Measurements from ENCODE around the gene MSRB2.

The MSRB2 gene

DNA sequence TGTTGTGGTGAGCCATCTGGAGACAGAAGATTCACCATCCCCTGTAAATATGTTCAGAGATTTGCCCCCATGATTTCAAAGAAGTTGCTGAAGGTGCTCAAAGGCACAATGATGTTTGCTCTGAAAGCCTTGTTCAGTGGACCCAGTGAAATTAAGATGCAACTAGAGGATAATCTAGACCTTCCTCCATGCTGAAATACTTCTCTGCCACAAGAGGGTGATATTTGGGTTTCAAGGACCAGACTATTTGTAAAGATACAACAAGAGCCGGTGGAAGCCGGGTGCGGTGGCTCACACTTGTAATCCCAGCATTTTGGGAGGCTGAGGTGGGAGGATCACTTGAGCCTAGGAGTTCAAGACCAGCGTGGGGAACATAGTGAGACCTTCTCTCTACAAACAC, 13.5 kb upstream of the MSRB2 start:
- DNase-seq = no peak
- H3K9me3 Mint-ChIP-seq = peaks cover 5% of the 10 kb centered on the region
- no peaks in the 10 kb centered on the region for H3K4me1 Mint-ChIP-seq
- no peak overlapping the region for H3K27ac Mint-ChIP-seq
- peaks cover 37% of the 10 kb centered on the region for H3K27me3 Mint-ChIP-seq
- no peak for ATAC-seq
- H3K36me3 Mint-ChIP-seq (ENCODE audit: low read depth) = no peaks in the 10 kb centered on the region
- H3K4me3 Mint-ChIP-seq = no peak overlapping the region

DNA sequence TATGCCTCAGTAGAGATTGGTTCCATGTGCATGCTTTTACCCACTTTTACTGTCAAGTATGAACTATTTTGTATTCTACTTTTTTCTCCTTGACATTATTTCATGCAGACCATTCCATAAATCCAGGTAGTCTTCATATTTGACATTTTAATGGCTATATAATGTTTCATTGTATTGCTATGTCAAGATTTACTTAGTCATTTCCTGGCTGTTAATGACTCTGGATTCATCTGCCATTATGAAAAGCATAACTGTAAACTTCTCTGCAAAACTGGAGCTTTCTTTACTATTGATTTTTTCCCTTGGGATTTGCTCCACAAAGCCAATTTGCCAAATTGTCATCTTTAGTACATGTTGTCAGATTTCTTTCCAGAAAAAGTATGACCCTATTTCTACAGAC, 6.8 kb upstream of the MSRB2 start:
- ATAC-seq (no peak), DNase-seq (no peak)
- Mint-ChIP-seq H3K9me3 (peaks cover 9% of the 10 kb centered on the region), H3K36me3 (ENCODE audit: low read depth) (no peaks in the 10 kb centered on the region), H3K4me1 (no peaks in the 10 kb centered on the region), H3K27ac (no peak overlapping the region), H3K4me3 (no peak overlapping the region), H3K27me3 (peaks cover 8% of the 10 kb centered on the region)

DNA sequence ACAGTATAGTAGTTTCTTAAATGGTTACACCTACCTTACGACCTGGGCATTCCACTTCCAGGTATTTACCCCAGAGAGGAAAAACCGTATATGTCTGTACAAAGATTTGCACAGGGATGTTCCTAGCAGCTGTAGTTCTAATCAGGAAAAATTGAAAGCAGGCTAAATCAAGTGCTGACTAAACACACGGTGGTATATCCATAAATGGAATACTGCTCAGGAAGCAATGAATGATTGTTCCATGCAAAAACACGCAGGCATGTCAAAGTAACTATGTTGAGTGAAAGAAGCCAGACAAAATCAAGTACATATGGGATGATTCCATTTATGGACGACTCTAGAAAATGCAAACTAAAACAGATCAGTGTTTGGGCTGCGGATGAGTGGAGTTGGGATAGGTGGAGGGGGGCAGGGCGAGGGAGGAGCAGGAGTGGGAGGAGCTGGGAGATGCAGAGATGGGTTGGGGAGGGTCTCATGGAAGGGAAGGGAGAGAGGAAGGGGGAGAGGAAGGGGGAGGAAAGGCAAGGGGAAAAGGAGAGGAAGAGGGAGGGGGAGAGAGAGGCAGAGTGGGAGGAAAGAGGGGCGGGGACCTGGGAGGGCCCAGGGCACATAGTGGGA, 484 bp upstream of the MSRB2 start:
- Mint-ChIP-seq H3K9me3 (peaks cover 5% of the 10 kb centered on the region), H3K27ac (no peak overlapping the region), H3K4me3 (peak overlapping the region; percentile 61), H3K27me3 (no peaks in the 10 kb centered on the region), H3K4me1 (peaks cover 29% of the 10 kb centered on the region), H3K36me3 (ENCODE audit: low read depth) (no peaks in the 10 kb centered on the region)
- DNase-seq (no peak), ATAC-seq (no peak)

DNA sequence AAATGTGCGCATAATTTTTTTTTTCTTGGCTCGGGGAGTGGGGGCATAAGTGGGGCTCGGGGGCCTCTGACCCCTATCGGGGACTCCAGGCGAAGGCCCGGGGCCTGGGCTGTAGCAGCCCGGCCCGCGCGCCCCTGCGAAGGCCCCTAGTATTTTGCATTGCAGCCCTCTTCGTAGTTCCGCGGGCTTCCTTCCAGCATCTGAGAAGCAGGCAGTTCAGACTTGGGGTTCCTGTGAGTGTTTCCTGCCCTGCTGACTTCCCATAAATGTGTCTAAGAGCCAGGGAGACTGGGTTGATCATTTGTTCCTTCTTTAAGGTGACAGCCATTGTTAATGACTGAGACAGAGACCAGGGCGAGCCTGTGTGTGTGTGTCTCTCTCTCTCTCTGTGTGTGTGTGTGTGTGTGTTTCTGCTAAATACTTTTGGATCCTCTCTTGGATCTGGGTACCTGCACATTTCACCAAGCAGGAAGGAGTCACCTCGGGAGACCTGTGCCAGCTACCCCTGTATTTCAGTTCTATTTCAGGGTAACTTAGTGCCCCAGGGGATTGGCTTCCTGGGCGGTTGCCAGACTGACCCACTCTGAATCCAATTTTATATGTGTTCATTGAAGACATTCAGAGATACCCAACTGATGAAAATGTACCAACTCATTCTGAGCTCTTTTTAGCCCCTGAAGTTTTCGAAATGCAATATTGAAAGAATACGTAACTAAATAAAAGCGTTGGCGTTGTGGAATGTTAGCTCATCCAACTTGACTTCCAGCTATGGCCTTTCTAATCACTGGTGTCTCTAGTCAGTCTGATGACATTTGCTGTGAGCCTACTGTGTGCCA, 805 bp downstream of the MSRB2 start:
- Mint-ChIP-seq H3K36me3 (ENCODE audit: low read depth) (no peaks in the 10 kb centered on the region), H3K4me3 (peak overlapping the region; percentile 90), H3K9me3 (peaks cover 18% of the 10 kb centered on the region), H3K27me3 (no peaks in the 10 kb centered on the region), H3K27ac (peak overlapping the region; percentile 79), H3K4me1 (peaks cover 41% of the 10 kb centered on the region)
- peak; percentile 25 for DNase-seq
- peak; percentile 44 for ATAC-seq

DNA sequence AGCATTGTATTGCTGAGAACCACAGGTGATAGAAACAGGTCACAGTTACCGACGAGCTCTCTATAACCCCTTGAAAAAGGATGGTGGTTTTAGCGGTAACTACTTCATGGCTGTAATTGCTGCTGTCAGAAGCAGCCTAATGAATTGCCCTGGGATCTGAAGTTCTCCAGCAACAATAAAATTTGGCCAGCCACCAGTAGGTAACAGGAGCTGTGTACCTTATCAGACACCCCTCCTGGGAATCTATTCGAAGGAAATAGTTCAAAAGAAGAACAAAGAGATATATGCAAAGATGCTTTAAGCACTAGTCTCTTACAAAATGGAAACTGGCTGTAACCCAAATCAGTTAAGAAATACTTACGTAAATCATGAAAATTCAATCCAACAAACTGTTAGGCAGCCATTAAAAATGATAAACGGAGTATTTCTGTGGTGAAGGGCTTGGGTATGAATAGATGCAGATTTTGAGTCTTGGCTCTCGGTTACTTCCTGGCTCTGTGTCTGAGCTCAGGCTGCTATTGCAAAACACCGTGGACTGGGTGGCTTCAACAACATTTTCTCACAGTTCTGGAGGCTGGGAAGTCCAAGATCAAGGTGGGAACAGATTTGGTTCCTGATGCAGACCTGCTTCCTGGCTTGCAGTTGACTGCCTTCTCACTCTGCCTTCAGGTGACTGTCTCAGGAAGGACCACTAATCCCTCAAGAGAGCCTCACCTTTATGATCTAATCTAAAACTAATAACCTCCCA, 1.6 kb downstream of the MSRB2 start:
- no peaks in the 10 kb centered on the region for H3K36me3 Mint-ChIP-seq (ENCODE audit: low read depth)
- ATAC-seq = no peak

DNA sequence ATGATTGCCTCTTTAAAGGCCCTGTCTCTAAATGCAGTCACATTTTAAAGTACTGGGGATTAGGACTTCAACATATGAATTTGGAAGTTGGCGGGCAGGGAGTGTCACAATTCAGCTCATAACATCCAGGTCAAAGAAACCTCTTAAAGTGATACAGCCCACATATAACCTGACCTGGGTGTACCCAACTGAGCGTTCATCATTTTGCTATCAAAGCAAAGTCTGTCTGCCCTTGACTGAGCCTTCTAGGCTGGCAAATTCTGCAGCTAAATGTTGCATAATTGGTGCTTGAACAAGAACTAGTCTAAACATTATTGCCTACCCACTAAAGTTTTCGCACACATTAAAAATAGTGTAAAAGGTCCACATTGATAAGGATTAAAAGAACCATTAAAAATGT, 3.7 kb downstream of the MSRB2 start:
- no peak overlapping the region for H3K27ac Mint-ChIP-seq
- no peaks in the 10 kb centered on the region for H3K36me3 Mint-ChIP-seq (ENCODE audit: low read depth)
- H3K9me3 Mint-ChIP-seq = peaks cover 17% of the 10 kb centered on the region
- H3K4me3 Mint-ChIP-seq = no peak overlapping the region
- no peaks in the 10 kb centered on the region for H3K27me3 Mint-ChIP-seq
- peaks cover 41% of the 10 kb centered on the region for H3K4me1 Mint-ChIP-seq
- ATAC-seq (no peak), DNase-seq (no peak)

More for the DNA sequence above, 1.6 kb downstream of the MSRB2 start:
- no peaks in the 10 kb centered on the region for H3K27me3 Mint-ChIP-seq
- H3K4me3 Mint-ChIP-seq = peak overlapping the region; percentile 90
- peaks cover 41% of the 10 kb centered on the region for H3K4me1 Mint-ChIP-seq
- peak overlapping the region; percentile 79 for H3K27ac Mint-ChIP-seq
- H3K9me3 Mint-ChIP-seq = peaks cover 17% of the 10 kb centered on the region
- no peak for DNase-seq

DNA sequence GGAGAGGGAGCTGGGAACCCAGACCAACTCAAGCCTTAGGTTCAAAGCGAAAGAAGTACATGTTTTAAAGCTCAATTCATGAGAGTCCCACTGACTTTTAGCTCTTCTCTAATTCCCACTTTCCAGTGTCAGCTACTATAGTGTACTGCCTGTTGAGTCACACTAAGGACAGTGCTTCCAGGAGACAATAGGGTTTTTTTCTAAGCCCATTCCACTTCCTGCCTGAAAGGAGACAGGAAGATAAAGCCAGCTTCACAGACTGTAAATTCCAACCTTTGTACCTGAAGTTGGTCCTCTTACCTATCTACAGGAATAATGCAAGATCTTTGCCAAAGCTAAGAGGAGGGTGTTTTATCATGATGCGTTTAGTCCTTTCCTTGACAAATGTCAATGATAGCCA, 4.4 kb downstream of the MSRB2 start:
- Mint-ChIP-seq H3K9me3 (peaks cover 17% of the 10 kb centered on the region), H3K4me1 (peaks cover 41% of the 10 kb centered on the region), H3K36me3 (ENCODE audit: low read depth) (peaks cover 5% of the 10 kb centered on the region), H3K27me3 (no peaks in the 10 kb centered on the region), H3K27ac (peak overlapping the region; percentile 22), H3K4me3 (no peak overlapping the region)
- DNase-seq (no peak), ATAC-seq (no peak)

DNA sequence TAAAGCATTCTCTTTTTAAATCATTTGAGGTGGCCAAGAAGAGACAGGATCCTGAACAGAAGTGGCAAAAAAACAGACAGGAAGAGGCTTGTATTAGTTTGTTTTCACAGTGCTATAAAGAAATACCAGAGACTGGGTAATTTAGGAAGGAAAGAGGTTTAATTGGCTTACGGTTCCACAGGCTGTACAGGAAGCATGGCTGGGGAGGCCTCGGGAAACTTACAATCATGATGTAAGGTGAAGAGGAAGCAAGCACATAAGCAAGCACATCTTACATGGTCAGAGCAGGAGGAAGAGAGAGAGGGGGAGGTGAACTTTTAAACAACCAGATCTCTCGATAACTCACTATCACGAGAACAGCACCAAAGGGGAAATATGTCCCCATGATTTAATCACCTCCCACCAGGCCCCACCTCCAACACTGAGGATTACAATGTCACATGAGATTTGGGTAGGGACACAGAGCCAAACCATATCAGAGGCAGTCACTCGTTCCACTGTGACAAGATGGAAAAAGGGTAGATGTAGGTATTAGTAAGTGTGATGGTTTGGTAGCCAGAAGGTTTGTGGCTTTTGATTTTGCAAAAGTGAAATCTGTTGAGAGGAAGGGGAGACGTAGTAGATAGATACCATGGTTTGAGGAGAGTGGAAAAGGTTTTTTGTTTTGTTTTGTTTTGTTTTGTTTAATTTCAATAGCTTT, 5.1 kb downstream of the MSRB2 start:
- Mint-ChIP-seq H3K9me3 (peaks cover 17% of the 10 kb centered on the region), H3K4me1 (peaks cover 41% of the 10 kb centered on the region), H3K27ac (peak overlapping the region; percentile 22), H3K27me3 (no peaks in the 10 kb centered on the region), H3K4me3 (no peak overlapping the region), H3K36me3 (ENCODE audit: low read depth) (peaks cover 5% of the 10 kb centered on the region)
- peak; percentile 48 for ATAC-seq
- no peak for DNase-seq

DNA sequence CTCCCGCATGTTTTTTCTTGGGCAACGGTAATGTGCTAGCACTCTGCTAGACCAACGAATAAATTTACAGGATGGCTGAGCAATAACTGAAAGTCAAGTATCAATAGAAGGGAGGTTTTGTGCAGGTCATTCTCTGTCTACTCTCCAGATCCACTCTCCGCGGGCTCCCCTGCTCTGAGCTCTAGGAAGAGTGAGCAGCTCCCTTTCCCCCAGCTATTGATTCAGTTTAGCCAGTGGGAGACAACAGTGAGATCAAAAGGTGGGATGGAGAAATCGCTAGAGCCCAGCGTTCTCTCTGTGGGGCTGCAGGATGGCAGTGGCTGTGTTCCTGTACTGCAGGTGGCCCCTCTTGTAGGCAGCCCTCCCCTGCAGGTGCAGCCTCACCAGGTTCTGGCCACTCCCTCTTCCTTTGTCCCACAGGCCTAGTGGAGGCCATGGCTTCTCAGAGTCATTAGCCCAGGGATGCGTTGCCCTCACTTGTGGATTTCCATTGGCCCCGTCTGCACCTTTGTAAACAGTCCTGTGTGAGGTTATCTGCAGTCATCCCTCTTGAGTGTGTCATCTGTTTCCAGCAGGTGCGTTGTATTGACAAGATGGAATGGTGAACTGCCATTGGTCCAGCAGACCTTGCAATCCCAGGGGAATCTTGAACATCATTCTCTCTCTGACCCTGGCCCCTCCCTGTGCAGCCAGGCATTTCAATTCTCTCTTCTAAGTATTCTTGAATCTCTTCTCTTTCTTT, 11.1 kb downstream of the MSRB2 start:
- no peak overlapping the region for H3K27ac Mint-ChIP-seq
- H3K27me3 Mint-ChIP-seq = no peaks in the 10 kb centered on the region
- no peaks in the 10 kb centered on the region for H3K4me1 Mint-ChIP-seq
- ATAC-seq = no peak
- H3K36me3 Mint-ChIP-seq (ENCODE audit: low read depth) = peaks cover 13% of the 10 kb centered on the region
- no peak overlapping the region for H3K4me3 Mint-ChIP-seq
- DNase-seq = no peak
- no peaks in the 10 kb centered on the region for H3K9me3 Mint-ChIP-seq

DNA sequence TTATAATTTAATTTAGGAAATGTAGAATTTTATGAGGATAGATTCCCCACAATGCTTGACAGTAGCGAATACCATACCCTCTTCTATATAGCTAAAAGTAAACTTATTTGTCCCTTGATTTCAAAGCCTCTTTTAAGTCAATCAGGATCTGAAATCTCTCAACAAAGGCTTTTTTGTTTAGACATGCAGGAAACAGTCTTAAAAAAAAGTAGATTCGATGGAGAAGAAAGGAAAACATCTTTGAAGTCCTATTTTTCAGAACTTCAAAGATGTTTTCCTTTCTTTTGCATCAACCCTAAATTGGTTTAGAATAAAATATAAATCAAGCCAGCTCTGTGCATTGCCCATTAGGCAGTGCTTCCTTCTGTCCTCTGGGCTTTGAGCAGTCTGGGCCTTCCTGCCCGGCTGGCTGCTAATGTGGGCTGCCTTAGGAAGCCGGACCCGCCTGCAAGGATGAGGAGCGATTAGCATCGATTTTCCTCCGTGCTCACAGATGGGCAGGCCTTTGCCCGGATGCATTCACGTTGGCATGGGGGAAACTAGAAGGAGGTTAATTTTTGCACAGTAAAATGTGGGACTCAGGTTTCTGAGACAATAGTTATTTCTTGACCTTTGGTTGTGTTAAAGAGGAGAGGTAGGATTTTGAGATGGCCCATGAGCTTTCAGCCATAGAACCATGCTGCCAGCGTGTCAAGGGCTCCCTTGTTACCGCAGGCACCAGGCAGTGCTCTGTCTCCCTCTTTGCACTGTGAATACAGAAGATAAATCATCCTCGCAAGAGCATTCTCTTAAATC, 15.5 kb downstream of the MSRB2 start:
- Mint-ChIP-seq H3K9me3 (no peaks in the 10 kb centered on the region), H3K4me3 (no peak overlapping the region), H3K27me3 (no peaks in the 10 kb centered on the region), H3K27ac (no peak overlapping the region), H3K4me1 (no peaks in the 10 kb centered on the region), H3K36me3 (ENCODE audit: low read depth) (peaks cover 8% of the 10 kb centered on the region)
- no peak for DNase-seq
- ATAC-seq = no peak

DNA sequence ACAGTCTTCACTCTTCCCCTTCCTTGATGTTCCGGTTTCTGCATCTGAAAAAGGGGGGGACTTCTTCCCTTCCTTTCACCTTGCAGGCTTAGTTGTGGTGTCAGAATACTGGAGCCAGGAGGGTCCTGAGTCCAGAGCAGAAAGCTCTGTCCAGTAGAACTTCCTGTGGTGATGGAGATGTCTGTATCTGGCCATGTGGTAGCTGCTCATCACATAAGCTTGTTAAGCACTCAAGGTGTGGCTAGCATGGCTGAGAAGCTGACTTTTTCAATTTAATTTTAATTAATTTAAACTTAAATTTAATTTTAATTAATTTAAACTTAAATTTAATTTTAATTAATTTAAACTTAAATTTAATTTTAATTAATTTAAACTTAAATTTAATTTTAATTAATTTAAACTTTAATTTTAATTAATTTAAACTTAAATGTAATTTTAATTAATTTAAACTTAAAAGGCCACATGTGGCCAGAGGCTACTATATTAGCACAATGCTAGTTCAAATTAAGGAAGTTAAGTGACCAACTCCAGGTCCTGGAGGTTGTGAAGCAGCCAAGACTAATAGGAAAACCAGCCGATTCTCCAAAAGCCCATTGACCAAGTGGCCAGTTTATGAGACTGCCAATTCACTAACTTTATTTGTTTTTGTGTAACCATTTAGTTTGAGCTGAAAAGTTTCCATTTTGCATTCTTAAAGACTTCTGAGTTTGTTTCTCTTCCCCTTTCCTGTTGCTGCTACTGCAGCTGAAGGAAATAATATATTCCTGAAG, 16.3 kb downstream of the MSRB2 start:
- Mint-ChIP-seq H3K9me3 (no peaks in the 10 kb centered on the region), H3K36me3 (ENCODE audit: low read depth) (peaks cover 8% of the 10 kb centered on the region), H3K27me3 (no peaks in the 10 kb centered on the region), H3K4me1 (no peaks in the 10 kb centered on the region), H3K27ac (no peak overlapping the region), H3K4me3 (no peak overlapping the region)
- ATAC-seq (no peak), DNase-seq (no peak)

DNA sequence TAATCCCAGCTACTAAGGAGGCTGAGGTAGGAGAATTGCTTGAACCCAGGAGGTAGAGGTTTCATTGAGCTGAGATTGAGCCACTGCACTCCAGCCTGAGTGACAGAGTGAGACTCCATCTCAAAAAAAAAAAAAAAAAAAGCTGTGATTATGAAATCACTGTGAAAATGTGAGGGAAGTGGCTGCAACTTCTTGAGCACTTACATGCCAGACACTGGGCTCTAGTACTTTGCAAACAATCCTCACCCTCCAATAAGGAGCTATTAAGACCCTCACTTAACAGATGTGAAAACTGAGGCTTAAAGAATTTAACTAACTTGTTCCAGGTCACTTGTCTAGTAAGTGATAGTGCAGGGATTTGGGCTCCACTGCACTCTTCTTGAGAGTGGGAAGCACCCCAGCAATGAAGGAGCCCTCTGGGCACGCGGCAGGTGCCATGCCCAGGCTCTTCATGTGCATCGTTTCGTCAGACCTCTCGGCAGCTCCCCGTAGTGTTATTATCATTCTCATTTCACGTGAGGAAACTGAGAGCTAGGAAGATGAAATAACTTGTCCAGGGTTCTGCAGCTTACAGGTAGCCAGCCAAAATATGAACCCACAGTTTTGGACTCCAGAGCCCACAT, 19.0 kb downstream of the MSRB2 start:
- no peak overlapping the region for H3K27ac Mint-ChIP-seq
- no peaks in the 10 kb centered on the region for H3K9me3 Mint-ChIP-seq
- no peak for ATAC-seq
- DNase-seq = no peak
- no peaks in the 10 kb centered on the region for H3K27me3 Mint-ChIP-seq
- no peak overlapping the region for H3K4me3 Mint-ChIP-seq
- H3K4me1 Mint-ChIP-seq = no peaks in the 10 kb centered on the region
- peaks cover 8% of the 10 kb centered on the region for H3K36me3 Mint-ChIP-seq (ENCODE audit: low read depth)
